ENCODE results near the gene CYB561.
"Not testable (repeated sequence)": the region's sequence is repeated elsewhere in the genome, so short reads cannot be mapped to it uniquely, and the experiment has no call there.

CYB561 gene

GRCh38 chr17:63478814-63479494 lies 32.8 kb upstream of the CYB561 start:
- DNase-seq: peak; percentile 89

- no peak for DNase-seq
These were observed 31.7 kb upstream of the CYB561 start for GRCh38 chr17:63477480-63478440.

DNA sequence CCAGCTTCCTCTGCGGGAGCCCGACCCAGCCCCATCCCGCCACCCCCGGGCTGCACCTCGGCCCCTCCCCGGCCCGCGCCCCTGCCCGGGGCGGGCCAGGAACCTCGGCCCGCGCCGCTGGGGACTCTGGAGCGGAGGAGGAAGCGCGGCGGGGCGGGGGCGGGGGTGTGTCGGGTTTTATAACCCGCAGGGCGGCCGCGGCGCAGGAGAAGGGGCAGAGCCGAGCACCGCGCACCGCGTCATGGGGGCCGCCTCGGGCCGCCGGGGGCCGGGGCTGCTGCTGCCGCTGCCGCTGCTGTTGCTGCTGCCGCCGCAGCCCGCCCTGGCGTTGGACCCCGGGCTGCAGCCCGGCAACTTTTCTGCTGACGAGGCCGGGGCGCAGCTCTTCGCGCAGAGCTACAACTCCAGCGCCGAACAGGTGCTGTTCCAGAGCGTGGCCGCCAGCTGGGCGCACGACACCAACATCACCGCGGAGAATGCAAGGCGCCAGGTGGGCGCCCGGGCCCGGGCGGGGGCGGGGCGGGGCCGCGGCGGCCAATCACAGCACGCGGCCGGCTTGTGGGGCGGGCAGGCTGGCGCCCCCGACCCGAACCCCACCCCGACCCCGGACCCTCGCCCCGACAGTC lies 30.9 kb upstream of the CYB561 start, which contains the start of gene ACE:
ACE (plus strand) TSS at position 208 of the 626 bp plus-strand sequence; CDS start at position 242, 34 bp downstream.
- DNase-seq: peak; percentile 70

DNA sequence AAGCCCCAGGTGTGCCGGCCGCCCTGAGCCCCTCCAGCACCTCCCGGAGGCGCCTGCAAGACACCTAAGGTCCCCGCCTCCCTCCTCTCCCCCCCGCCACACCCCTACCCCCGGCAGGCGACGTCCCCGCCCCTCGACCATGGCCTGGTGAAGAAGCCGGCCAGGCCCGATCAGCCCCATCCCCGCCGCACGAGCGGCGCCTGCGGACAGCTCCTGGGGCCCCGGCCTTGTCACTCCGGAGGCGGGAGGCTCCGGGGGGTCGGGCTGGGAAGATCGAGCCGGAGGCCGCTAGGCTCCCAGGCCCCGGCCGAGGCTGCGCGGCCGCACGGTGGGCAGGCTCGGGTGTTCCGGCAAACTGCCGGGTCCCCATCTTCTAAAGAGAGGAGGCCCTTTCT lies 30.4 kb upstream of the CYB561 start:
- peak; percentile 65 for DNase-seq

DNA sequence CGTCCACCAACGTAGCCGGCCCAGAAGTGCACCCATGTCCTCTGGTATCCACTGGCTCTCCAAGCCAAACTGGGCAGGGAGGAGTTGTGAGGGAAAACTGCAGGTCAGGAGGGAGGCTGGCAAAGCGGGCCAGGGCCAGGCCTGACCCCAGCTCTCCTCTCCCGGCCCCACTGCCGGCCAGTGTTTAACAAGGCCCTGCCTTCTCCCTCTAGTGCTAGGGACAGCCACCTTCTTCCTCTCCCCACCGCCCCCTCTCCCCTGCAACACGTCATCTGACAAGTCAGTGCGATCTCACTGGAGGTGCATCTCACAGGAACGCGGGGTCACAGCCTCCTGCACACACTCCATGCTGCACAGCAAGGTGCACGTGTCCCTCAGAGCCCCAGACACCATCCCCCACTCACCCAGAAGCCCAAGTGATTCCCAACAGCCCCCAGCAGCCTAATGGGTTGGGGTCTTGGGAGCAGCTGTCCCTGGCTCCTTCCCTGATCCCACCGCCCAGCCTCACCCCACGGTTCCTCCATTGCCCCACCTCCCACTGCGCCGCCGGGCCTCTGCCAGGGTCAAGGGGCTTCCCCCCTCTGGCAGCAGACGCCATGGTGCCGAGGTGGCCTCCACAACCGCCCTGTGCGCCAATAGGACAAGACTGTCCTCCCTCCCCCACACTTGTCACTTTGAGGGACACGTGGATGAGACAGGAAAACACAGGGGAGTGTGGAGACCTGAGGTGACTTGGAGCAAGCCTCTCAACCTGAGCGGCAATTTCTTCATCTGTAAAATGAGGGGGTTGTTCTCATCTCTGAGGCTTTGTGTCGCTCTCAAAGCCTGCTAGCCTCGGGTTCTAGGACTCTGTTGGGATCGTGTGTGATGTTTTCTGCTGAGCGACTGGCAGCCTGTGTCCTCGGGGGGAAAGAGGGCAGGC lies 29.6 kb upstream of the CYB561 start:
- no peak for DNase-seq

- DNase-seq: no peak
These were observed 28.7 kb upstream of the CYB561 start for GRCh38 chr17:63474586-63475460.

GRCh38 chr17:63474174-63474573 lies 28.1 kb upstream of the CYB561 start:
- no peak for DNase-seq

- DNase-seq: not testable (repeated sequence)
These were observed 22.0 kb upstream of the CYB561 start for GRCh38 chr17:63468099-63468498.

- DNase-seq: no peak
These were observed 18.7 kb upstream of the CYB561 start for GRCh38 chr17:63464691-63465236.

DNA sequence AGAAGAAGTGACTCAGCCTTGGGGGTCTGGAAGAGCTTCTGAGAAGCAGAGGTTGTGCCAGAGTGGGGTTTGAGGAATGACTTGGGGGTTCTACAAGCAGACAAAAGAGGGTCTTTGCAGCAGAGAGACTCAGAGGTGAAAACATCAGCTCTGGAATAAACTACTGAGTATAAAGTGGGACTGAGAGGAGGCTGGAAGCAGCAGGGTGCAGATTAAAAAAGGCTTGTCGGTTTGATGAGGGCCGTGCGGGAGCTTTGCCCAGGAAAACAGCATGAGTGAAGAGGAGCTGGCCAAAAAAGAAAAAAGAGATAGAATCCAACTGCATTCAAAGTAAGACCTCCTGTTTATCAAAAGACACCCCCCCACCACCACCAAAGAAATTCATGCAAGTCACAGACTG lies 17.7 kb upstream of the CYB561 start:
- DNase-seq: no peak

- DNase-seq: no peak
These were observed 13.9 kb upstream of the CYB561 start for GRCh38 chr17:63460018-63460417.

DNA sequence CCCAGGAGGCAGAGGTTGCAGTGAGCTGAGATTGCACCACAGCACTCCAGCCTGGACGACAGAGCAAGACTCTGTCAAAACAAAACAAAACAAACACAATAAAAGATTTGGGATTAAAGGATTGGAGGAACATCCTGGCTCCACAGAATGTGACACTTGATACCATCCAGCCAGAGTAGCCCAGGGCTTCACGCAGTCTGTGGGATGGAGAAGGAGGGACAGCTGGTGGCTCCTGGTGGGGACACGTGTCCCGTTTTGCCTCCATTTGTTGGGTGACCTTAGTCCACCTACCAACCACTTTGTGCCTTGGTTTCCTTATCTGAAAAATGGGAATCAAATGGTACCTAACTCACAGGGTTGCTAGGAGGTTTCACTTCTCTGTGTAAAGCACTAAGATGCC lies 12.4 kb upstream of the CYB561 start:
- DNase-seq: no peak

DNA sequence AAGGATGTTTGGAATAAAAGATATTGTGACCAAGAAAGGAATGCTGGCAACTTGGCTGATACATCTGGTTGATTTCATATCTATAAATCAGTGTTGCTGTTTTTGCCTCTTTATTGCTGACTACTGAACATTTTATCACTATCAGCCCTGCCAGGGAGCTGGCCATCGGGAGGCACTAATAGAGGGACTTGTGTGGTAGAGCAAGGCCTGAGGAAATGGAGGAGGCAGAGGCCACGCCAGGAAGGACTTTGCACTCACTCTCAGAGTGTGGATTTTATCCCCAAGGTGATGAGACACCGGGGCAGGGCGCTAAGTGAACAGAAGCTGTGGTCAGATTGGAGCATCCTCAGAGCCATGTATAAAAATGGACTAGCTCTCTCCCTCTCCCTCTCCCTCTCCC lies 9.3 kb upstream of the CYB561 start:
- no peak for DNase-seq

- no peak for DNase-seq
These were observed 8.8 kb upstream of the CYB561 start for GRCh38 chr17:63454915-63455314.

GRCh38 chr17:63454357-63454756 lies 8.3 kb upstream of the CYB561 start:
- not testable (repeated sequence) for DNase-seq

DNA sequence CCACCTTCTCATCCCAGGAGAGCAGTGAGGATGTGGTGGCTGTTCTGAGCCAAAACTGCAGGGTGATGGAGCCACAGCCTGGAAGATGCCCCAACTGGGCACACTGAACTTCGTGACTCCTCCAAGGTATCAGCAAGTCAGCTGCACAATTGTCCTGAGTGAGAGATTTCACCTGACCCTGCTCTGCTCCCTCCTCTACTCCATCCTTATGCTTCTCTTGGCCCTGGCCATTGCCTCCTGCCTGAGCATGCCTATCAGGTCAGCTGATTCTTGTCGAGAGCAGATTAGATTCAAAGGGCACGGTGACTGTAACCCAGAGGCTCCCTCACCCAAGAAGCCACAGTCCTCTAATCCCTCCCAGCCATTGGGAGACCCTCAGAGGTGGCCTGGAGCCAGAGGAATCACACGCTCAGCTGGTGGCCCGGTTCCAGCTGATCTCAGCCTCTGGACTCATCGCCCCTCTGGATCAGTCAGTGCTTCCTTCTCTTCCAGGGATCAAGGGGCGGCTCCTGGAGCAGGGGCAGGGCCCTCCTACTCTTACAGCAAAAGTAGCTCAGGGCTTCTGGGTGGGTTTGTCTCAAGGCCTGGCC lies 7.0 kb upstream of the CYB561 start:
- DNase-seq: no peak

- DNase-seq: no peak
These were observed 6.2 kb upstream of the CYB561 start for GRCh38 chr17:63452046-63452961.

- DNase-seq: no peak
These were observed 5.0 kb upstream of the CYB561 start for GRCh38 chr17:63451150-63451549.

DNA sequence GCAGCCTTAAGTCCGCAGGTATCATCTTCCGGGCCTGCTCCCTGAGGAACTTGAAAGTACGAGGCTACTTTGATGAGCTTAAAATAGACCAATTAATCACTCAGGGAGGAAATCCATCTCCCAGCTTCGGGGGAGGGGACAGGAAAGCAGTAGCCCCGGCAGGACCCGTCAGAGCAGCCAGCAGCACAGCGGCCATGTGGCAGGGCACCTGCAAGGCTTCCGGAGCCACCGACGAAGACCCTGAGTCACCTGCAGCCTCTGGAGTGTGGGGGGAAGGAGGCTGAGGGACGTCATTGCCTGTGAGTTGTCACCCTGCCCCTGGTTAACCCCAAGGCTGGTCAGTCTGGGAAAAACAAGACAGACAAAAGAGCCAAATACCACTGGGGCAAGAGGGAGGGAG lies 4.4 kb upstream of the CYB561 start:
- no peak for DNase-seq

GRCh38 chr17:63448655-63449054 lies 2.5 kb upstream of the CYB561 start:
- no peak for DNase-seq
